Mononuclear cell (primary cell): Measurements from ENCODE around the gene CNMD. TPM values are rescaled to one million over a fixed set of nuclear protein-coding genes. Genes with fewer than 3 reads are reported as not detected.

Experiments
- H3K27me3 ChIP-seq: 2 replicates; pipeline ENCODE4 v1.6.0; 2011; ENCODE audit warnings: low read length, control low read depth; ENCODE audit not compliant: insufficient read depth
- H3K4me1 ChIP-seq: 2 replicates; pipeline ENCODE4 v1.5.1; 2011; ENCODE audit warnings: mild to moderate bottlenecking, low read length, control low read depth; ENCODE audit not compliant: insufficient read depth
- H3K4me3 ChIP-seq: 2 replicates; pipeline ENCODE4 v1.5.1; 2011; ENCODE audit warnings: mild to moderate bottlenecking, low read length, moderate library complexity
- H3K9me3 ChIP-seq: 2 replicates; pipeline ENCODE4 v1.5.1; 2011; ENCODE audit warnings: low read depth, mild to moderate bottlenecking, control low read depth, low read length
- total RNA-seq: library from RNA; depleted of rRNA; stranded (reverse); fragments of >200 nt; gene quantifications from one replicate; pipeline ENCODE4 v1.2.3, GENCODE V29; 2012

CNMD gene
- 0.10 TPM for total RNA-seq

DNA sequence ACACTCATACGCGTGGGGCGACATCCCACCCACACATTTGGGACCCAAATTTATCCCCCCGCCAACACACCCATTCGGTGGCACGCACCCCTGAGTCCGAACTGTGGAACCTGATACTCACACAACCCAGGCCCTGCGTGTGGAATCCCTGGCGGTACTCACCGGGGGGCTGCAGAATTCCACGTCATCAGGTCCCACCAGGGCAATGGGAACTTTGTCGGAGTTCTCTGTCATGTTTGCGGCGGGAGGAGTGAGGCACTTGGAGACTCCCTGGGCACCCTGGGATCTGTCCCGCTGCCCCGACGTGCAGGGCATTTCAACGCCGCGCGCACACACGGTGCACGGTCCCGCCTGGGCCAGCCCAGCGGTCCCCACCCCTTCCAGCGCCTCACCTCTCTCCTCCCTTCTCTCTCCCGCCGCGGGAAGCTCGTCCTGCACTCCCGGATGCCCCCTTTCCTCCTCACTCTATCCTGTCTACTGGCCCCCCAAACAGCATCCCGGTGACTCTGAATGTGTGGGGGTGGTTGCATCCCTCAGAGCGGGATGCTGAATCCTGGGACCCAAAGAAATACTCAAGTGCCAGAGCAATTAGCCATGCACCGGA lies at the start of gene CNMD:
TSS of gene CNMD (minus strand) at position 353 of the 604 bp plus-strand sequence. CDS start at position 234, 119 bp downstream.
- H3K27me3 ChIP-seq = peaks cover 49% of the 10 kb centered on the region
- no peaks in the 10 kb centered on the region for H3K9me3 ChIP-seq
- H3K4me1 ChIP-seq = peaks cover 11% of the 10 kb centered on the region
- H3K4me3 ChIP-seq = peak within 1 kb of the TSS; percentile 23

DNA sequence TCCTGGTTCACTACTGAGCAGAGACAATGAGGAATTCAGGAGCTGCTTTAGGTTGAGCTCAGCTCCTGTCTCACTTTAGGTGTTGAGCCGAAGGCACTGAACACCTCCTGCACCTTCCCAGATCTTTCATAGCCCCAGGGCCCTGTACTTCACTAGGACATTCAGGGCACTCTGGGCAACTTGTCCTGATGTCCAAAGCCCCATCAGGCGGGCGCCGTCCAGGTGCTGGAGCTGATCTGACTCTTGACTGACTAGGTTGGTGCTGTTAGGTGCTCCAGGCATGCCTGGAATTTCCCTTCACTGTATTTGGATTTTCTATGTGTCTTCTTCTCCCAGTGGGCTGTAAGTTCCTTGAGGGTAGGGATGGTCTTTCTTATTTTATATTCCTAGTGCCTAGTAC lies 48.4 kb upstream of the CNMD start:
- Histone ChIP-seq H3K9me3 (no peaks in the 10 kb centered on the region), H3K4me3 (no peak overlapping the region), H3K4me1 (no peaks in the 10 kb centered on the region), H3K27me3 (no peaks in the 10 kb centered on the region)

DNA sequence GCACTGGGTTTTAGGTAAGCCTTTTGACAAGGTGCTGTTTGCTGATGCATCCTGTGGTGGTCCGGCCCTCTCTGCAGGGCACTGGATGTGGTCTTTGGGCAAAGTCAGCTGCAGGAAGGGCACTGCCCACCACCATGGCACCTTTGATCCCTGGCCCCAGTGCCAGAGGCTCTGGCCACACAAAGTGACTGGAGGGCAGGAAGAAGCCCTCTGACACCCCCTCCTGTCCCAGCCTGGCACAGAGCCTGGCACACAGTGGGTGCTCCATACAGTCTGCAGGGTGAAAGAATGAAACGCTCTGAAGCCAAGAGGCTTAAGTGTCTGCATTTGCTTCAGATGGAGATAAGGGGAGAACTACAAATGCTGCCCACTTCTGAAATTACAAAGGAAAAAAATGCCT lies 47.6 kb upstream of the CNMD start:
- Histone ChIP-seq H3K4me3 (no peak overlapping the region), H3K9me3 (no peaks in the 10 kb centered on the region), H3K27me3 (no peaks in the 10 kb centered on the region), H3K4me1 (no peaks in the 10 kb centered on the region)

- Histone ChIP-seq H3K4me3 (no peak overlapping the region), H3K9me3 (no peaks in the 10 kb centered on the region), H3K4me1 (no peaks in the 10 kb centered on the region), H3K27me3 (no peaks in the 10 kb centered on the region)
These were observed 47.1 kb upstream of the CNMD start for GRCh38 chr13:52786766-52787165.

DNA sequence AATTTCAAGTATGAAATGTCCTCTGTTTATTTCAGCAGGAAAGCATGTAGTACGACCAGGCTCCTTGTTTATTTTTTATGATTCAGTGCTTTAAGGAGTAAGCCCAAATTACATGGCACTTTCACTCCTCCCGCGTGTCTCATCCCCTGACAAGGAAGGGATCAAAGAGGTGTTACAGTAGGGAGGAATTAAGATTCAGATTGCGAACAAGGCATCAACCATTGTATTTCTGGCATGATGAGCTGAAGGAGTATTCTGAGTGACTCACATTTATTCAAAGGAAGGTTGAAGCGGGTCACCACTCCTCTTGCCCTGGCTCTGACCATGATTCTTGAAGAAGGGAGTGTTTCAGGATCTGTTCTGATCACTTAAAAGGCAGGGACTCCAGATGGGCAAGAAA lies 46.1 kb upstream of the CNMD start:
- Histone ChIP-seq H3K9me3 (no peaks in the 10 kb centered on the region), H3K4me3 (no peak overlapping the region), H3K27me3 (no peaks in the 10 kb centered on the region), H3K4me1 (no peaks in the 10 kb centered on the region)

DNA sequence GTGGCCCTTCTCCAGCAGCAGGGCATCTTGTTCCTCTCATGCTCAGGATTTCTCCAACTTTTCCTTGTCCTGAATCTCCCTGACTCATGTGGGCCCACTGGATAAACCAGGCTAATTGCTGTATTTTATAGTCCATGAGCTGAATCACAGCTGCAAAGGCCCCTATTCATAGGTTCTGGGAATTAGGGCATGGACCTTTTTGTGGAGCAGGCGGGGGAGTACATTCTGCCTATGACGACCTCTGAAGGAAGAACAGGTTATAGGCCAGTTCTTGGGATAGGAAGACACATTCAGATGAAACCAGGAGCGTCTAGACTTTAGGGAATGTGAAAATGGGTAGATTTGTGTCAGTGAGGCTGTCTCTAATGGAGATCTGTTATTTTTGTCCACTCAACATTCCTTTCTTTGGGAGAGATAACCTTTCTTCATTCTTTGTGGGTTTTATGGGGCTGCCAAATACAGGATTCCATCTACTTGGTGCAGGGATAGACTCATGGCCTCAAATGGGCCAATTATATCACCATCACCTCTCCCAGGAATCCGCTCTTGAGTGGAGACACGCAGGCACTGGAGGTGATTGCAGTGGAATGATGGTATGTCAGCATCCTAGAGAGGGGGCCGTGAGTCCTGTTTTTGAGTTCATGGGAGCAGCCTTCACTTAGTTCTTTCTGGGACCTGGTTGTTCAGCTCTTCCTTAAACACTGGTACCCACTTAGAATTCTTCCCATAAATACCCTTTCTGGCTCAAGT lies 45.1 kb upstream of the CNMD start:
- H3K4me1 ChIP-seq = no peaks in the 10 kb centered on the region
- peaks cover 3% of the 10 kb centered on the region for H3K27me3 ChIP-seq
- H3K9me3 ChIP-seq = no peaks in the 10 kb centered on the region
- H3K4me3 ChIP-seq = no peak overlapping the region

GRCh38 chr13:52783943-52784342 lies 44.3 kb upstream of the CNMD start:
- Histone ChIP-seq H3K27me3 (peaks cover 4% of the 10 kb centered on the region), H3K9me3 (no peaks in the 10 kb centered on the region), H3K4me1 (no peaks in the 10 kb centered on the region), H3K4me3 (no peak overlapping the region)

DNA sequence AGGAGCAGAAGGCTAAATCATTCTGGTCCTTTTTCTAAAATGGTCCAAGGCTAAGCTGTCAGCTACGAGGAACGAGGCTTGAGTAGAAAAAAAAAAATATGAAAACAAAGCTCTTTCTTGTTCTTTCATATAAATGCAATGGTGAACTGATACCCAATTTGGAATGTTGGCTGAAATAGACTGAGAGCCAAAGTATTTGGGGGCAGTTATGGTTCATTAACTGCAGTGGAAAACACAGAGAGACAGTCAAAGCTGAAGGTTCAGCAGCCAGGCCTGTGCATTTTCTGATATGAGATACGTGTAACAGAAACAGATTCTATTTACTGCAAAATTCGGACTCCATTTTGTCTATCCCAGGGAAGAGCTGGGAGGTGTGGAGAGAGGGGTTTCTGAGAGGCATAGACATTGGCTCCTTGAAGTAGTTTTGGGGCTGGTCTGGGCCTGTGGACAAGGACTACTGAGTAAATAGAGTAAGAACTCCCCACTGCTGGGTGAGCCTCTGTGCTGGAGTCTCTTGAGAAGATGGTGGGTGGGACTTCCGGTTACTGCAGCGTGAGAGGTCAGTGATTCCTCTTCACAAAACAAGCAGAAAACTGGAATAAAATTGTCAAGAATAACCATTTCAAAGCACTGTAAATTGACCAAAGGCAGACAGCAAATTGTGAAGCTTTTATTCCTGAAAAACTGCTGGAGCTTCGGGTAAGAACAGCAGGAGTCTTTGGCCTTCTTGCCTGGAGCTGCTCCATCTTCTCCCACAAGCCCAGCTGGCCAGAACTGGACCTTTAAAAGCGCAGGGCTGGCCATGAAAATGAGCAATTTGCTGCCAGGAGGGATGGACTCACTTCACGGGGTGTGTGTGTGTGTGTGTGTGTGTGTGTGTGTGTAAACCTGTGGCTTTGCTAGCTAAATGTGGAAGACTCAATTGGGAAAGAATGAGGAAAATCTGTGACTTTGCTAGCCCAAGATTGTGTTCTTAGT lies 43.1 kb upstream of the CNMD start:
- Histone ChIP-seq H3K4me1 (no peaks in the 10 kb centered on the region), H3K4me3 (no peak overlapping the region), H3K27me3 (peaks cover 4% of the 10 kb centered on the region), H3K9me3 (no peaks in the 10 kb centered on the region)

DNA sequence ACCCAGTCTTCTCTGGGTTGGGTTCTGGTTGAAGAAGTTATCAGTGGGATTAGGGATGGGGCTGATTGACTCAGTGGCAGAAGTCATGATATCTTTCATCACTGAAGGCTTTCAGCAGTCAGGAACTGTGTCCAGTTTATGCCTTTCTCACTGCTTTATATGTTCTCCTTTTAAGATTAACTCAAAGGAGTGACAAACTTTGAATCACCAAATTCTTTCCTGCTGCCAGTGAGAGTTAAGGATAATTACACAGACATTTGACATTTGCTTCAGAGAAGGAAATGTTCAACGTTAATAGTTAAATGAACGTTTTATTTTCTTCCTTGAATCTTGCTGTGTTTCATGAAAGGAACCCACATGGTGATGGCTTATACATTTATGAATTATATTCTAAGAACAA lies 41.0 kb upstream of the CNMD start:
- H3K27me3 ChIP-seq = peaks cover 6% of the 10 kb centered on the region
- H3K4me3 ChIP-seq = no peak overlapping the region
- no peaks in the 10 kb centered on the region for H3K9me3 ChIP-seq
- no peaks in the 10 kb centered on the region for H3K4me1 ChIP-seq

DNA sequence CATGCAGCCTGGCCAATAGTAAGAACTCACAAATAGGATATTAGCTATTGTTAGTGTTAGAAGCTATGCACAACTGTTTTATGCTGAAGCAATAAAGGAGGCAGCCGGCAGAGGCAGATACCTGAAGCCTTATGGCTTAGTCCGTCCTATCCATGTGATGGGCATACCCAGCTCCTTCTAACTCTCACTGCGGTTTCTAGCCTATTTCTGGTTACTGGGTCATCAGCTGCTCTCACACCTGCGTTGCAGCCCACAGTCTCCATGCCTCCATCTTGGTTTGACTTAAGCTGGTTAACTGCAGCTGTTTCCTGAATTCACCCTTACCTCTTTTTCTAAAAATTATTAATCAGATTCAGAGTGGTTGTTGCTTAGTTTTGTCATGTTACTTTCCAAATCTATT lies 40.5 kb upstream of the CNMD start:
- no peaks in the 10 kb centered on the region for H3K9me3 ChIP-seq
- no peak overlapping the region for H3K4me3 ChIP-seq
- H3K4me1 ChIP-seq = no peaks in the 10 kb centered on the region
- peaks cover 6% of the 10 kb centered on the region for H3K27me3 ChIP-seq

GRCh38 chr13:52779103-52779502 lies 39.5 kb upstream of the CNMD start:
- Histone ChIP-seq H3K4me1 (no peaks in the 10 kb centered on the region), H3K9me3 (no peaks in the 10 kb centered on the region), H3K4me3 (no peak overlapping the region)

GRCh38 chr13:52776726-52777125 lies 37.1 kb upstream of the CNMD start:
- no peaks in the 10 kb centered on the region for H3K9me3 ChIP-seq
- H3K4me1 ChIP-seq = no peaks in the 10 kb centered on the region
- peaks cover 6% of the 10 kb centered on the region for H3K27me3 ChIP-seq
- no peak overlapping the region for H3K4me3 ChIP-seq

More at GRCh38 chr13:52779103-52779502, 39.5 kb upstream of the CNMD start:
- H3K27me3 ChIP-seq = peaks cover 6% of the 10 kb centered on the region

DNA sequence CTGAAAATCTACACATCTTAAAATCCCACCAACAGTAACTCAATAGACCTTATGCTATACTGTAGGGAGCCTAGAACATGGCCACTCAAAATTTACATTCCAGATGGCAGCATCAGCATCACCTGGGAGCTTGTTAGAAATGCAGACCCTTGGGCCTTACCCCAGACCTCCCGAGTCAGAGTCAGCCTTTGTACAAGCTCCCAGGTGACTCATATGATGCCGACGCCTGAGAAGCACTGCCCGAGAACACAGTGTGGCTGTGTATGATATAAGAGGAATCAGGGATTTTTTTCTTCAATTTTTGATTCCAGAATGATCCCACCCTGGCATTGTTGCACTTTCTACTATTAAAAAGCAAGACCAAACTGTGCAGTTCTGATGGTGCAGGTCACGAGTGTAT lies 35.9 kb upstream of the CNMD start:
- H3K27me3 ChIP-seq = peaks cover 6% of the 10 kb centered on the region
- H3K9me3 ChIP-seq = no peaks in the 10 kb centered on the region
- no peak overlapping the region for H3K4me3 ChIP-seq
- H3K4me1 ChIP-seq = no peaks in the 10 kb centered on the region

DNA sequence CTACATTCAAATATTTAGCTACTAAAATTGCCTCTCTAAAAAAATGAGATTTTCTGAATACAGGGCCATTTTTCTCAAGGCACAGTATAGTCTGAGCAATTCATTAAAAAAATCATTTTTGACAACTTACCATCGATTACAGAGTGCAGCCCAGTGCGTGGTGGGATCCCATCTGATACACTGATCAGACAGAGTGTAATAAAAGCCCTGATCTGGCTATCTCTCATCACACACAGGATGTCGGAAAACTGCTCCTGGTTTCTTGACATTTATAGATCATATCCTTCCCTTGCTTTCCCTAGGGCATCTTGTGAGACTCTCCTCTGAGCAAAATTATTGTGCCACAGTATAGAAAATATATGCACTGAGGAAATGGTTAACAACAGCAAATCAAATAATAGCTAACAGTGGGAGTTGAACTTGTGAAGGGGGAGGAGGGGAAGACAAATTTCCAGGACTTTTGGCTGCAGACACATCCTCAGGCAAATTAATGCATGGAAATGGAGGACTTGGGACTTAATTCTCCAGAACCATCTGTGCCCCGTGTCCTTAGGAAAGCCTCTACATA lies 28.4 kb upstream of the CNMD start:
- Histone ChIP-seq H3K4me3 (no peak overlapping the region), H3K9me3 (no peaks in the 10 kb centered on the region), H3K27me3 (no peaks in the 10 kb centered on the region), H3K4me1 (no peaks in the 10 kb centered on the region)
